Measurements from ENCODE around the gene PTPRQ.
A peak's percentile ranks its signal among the peaks of the same experiment; 100 is the strongest.

The PTPRQ gene

DNA sequence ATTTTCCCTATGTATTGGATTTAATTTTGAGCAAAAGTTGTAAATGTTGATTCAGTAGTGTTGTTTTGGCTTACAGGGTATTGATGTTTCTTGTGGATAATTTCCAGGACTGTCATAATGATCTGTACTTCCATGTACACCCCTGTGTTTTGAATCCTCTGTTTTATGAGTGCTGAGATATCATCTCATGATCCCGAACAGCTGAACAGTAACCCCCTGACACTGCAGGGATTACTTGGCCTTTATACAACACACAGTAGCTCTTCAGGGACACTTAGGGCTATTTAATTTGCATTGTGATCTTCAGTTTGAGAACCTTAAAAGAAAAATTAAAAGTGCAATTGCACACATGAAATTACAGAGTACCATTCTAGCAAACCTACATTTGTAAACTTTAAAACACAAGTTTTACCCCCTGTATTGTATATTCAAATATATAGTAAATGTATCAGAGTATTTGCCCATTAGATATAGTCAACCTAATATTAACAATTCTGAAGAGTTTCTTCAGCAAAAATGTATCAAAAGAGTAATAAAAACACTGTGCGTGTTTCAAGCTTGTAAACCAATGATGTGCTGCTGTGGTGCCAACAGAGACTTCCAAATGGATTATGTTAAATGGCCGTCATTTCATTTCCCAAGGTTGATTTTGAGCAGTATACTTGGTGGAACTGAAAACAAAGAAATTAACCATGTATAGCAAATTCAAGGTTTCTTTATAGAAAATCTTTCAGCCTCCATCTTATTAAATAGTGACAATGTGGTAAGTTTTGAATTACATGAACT is 235.5 kb downstream of the PTPRQ start:
- DNase-seq (ENCODE audit: low read depth), result no peak
- TF ChIP-seq, protein P1, sequence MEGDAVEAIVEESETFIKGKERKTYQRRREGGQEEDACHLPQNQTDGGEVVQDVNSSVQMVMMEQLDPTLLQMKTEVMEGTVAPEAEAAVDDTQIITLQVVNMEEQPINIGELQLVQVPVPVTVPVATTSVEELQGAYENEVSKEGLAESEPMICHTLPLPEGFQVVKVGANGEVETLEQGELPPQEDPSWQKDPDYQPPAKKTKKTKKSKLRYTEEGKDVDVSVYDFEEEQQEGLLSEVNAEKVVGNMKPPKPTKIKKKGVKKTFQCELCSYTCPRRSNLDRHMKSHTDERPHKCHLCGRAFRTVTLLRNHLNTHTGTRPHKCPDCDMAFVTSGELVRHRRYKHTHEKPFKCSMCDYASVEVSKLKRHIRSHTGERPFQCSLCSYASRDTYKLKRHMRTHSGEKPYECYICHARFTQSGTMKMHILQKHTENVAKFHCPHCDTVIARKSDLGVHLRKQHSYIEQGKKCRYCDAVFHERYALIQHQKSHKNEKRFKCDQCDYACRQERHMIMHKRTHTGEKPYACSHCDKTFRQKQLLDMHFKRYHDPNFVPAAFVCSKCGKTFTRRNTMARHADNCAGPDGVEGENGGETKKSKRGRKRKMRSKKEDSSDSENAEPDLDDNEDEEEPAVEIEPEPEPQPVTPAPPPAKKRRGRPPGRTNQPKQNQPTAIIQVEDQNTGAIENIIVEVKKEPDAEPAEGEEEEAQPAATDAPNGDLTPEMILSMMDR (IDR thresholded peaks at IDR 0.05; ENCODE audit: insufficient read depth, low read depth, low read length, missing control alignments), result no peak
- no peak overlapping the region for H3K4me3 ChIP-seq (ENCODE audit: low read depth, low read length)

DNA sequence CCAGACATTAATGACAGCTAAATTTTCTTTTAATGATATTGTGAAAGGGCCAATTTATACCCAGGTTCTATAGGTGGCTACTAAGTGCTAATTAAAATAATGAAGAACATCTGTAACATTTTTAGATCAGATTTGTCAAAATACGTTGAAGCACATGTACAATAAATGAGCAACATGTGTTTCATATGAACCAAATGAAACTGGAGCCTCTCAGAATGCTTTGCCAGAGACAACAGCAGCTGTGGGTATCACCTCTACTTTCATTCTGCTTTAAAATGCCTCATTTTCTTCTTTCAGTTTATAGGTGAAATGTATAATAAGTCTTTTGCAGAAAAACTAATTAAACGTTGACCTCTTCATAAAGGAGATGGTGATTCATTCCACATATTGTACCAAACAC is 237.3 kb downstream of the PTPRQ start:
- no peak overlapping the region for H3K4me3 ChIP-seq (ENCODE audit: low read depth, low read length)
- TF ChIP-seq, protein P1 (IDR thresholded peaks at IDR 0.05; ENCODE audit: insufficient read depth, low read depth, low read length, missing control alignments), result no peak
- DNase-seq (ENCODE audit: low read depth), result peak; percentile 53

DNA sequence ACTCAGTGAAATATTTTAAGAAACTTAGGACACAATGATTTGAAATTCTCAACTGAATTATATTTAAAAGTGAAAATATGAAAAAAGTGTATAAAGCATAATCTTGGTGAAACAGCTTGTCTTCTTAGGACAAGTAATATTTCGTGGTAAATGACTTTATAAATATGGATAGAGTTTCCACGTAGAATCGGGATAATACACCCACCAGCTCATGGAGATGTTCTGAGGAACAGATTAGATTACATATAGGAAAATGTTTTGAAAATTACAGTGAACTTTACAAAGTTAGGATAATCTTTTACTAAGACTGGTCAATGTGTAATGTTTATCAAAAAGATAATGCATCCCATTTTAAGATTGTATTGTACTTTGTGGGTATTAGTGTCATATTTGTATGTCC is 237.8 kb downstream of the PTPRQ start:
- TF ChIP-seq, protein P1 (IDR thresholded peaks at IDR 0.05; ENCODE audit: insufficient read depth, low read depth, low read length, missing control alignments), result no peak
- no peak for DNase-seq (ENCODE audit: low read depth)
- H3K4me3 ChIP-seq (ENCODE audit: low read depth, low read length), result no peak overlapping the region

DNA sequence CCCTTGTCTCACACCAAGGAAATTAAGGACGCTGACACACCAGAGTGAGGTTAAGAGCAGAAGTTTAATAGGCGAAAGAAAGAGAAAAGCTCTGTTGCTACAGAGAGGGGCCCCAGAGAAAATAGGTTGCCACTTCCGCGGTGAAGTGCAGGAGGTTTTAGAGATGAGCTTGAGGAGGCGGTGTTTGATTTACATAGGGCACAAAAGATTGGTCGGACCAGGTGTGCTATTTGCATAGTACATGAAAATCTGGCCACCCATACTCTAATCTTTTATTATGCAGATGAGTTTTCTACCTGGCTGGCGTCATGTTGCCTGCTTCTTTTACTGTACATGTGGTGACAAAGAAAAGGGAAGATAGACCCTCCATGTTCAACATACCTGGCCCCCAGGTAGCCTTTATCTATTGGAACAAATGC is 240.1 kb downstream of the PTPRQ start:
- H3K4me3 ChIP-seq (ENCODE audit: low read depth, low read length), result no peak overlapping the region
- TF ChIP-seq, protein P1 (IDR thresholded peaks at IDR 0.05; ENCODE audit: insufficient read depth, low read depth, low read length, missing control alignments), result no peak

DNA sequence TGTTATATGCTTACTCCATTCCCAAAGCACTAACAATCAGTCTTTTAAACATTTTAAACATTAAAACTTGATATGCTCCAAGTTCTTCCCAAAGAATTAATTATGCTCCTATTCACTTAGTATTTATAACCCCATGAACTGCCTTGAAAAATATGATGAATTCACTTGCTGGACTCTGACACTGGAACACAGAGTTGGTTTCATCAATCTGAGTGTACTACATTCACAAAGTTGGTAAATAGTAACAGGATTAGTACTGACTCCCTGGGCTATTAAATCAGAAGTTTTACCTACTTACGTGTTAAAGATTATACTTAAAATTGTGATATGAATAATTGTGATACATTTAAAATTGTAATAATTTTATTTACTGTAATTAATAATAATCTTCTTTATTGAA is 246.1 kb downstream of the PTPRQ start:
- no peak for DNase-seq (ENCODE audit: low read depth)
- no peak overlapping the region for H3K4me3 ChIP-seq (ENCODE audit: low read depth, low read length)
- TF ChIP-seq, protein P1 (IDR thresholded peaks at IDR 0.05; ENCODE audit: insufficient read depth, low read depth, low read length, missing control alignments), result no peak

More for the DNA sequence above, 240.1 kb downstream of the PTPRQ start:
- no peak for DNase-seq (ENCODE audit: low read depth)

DNA sequence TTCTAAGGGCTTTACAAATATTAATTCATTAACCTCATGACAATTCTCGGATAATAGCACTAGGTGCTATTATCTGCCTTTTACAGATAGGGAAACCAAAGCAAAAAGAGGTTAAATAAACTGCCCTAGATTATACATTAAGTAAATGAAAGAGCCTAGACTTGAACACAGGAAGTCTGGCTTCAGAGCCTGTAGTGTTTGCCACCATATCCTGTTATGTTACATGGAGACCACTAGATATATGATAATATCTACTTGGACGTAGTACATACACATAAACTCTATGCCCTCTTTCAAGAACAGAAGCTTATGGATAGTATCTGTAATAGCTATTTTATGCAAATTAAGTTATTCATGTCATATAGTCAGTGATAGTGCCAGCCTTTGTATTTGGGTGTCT is 246.5 kb downstream of the PTPRQ start:
- H3K4me3 ChIP-seq (ENCODE audit: low read depth, low read length), result no peak overlapping the region
- TF ChIP-seq, protein P1 (IDR thresholded peaks at IDR 0.05; ENCODE audit: insufficient read depth, low read depth, low read length, missing control alignments), result no peak
- no peak for DNase-seq (ENCODE audit: low read depth)

DNA sequence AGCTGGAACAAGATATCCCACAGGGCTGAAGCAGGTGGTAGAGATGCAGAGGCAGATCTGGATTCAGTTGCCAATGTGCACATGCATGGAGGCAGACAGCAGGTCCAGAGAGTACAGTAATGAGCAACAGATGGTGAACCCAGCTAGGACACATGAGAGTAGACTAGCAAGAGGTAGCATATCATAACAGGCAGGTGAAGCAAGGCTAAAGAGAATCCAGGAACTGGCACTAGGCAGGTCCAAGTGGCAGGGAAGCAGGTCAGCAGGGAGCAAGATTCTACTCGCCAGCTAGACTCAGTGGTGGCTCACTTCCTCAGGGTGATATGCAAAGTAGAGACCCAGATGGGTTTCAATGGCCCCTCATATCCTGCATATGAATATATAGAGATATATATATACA is 248.1 kb downstream of the PTPRQ start:
- H3K4me3 ChIP-seq (ENCODE audit: low read depth, low read length), result no peak overlapping the region
- TF ChIP-seq, protein P1 (IDR thresholded peaks at IDR 0.05; ENCODE audit: insufficient read depth, low read depth, low read length, missing control alignments), result no peak
- peak; percentile 21 for DNase-seq (ENCODE audit: low read depth)

Data from GM12865 (cell line).